PC-3 (cell line): ENCODE measurements around the gene GTF2F2. TPM values are rescaled to one million over a fixed set of nuclear protein-coding genes. Genes with fewer than 3 reads are reported as not detected.
A peak's percentile ranks its signal among the peaks of the same experiment; 100 is the strongest.
"Not testable (repeated sequence)": the region's sequence is repeated elsewhere in the genome, so short reads cannot be mapped to it uniquely, and the experiment has no call there.

Source experiments
- ATAC-seq: fragments of 200-7000 bp; cut with Tn5 transposase; 2 replicates; pipeline ENCODE4 v1.9.1; 2020; ENCODE audit warnings: mild to moderate bottlenecking, moderate library complexity
- BruUV-seq: library from RNA; stranded (reverse); fragments of 400-500 nt; replicated peaks from 2 replicates; lab custom pipeline; 2021; lab: Mats Ljungman, UMichigan
- CTCF ChIA-PET: fragments of 300-600 bp; sonication (Branson Sonifier 250); formaldehyde crosslinking; loops from one replicate; lab custom pipeline; 2022; ENCODE audit warnings: antibody characterized with exemption; lab: Charles Lee
- POLR2A ChIA-PET: fragments of 300-600 bp; sonication (Branson Sonifier 250); formaldehyde crosslinking; loops from one replicate; lab custom pipeline; 2022; ENCODE audit warnings: antibody characterized with exemption; ENCODE audit not compliant: unreplicated experiment; lab: Charles Lee
- DNase-seq: peaks from one replicate; pipeline ENCODE4 v3.0.0-alpha.2; 2015
- H2AFZ ChIP-seq: fragments of 300-600 bp; sonication (generic); 2 replicates; pipeline ENCODE4 v1.6.0; 2016; ENCODE audit warnings: antibody characterized with exemption, low read length
- H3F3A ChIP-seq: fragments of 300-600 bp; sonication (generic); one replicate; pipeline ENCODE4 v1.6.0; 2017; ENCODE audit warnings: antibody characterized with exemption, low read length, control low read depth, mild to moderate bottlenecking; ENCODE audit not compliant: unreplicated experiment
- H3K27ac ChIP-seq: fragments of 300-600 bp; sonication (generic); 2 replicates; pipeline ENCODE4 v1.5.1; 2016; ENCODE audit warnings: mild to moderate bottlenecking, low read length
- H3K27me3 ChIP-seq: fragments of 300-600 bp; sonication (generic); 2 replicates; pipeline ENCODE4 v1.6.1; 2016; ENCODE audit warnings: low read length, mixed read lengths
- H3K36me3 ChIP-seq: fragments of 300-600 bp; sonication (generic); 2 replicates; pipeline ENCODE4 v1.6.1; 2016; ENCODE audit warnings: low read depth, mixed run types, low read length, mixed read lengths
- H3K4me1 ChIP-seq: fragments of 300-600 bp; sonication (generic); 2 replicates; pipeline ENCODE4 v1.5.1; 2016; ENCODE audit warnings: low read length; ENCODE audit not compliant: insufficient read depth
- H3K4me2 ChIP-seq: fragments of 300-600 bp; sonication (generic); 2 replicates; pipeline ENCODE4 v1.6.0; 2016; ENCODE audit warnings: low read length
- H3K4me3 ChIP-seq: fragments of 300-600 bp; sonication (generic); 2 replicates; pipeline ENCODE4 v1.5.1; 2016; ENCODE audit warnings: mild to moderate bottlenecking, low read length, mixed read lengths
- H3K79me2 ChIP-seq: fragments of 300-600 bp; sonication (generic); 2 replicates; pipeline ENCODE4 v1.6.1; 2017; ENCODE audit warnings: low read length, mixed read lengths
- H3K9ac ChIP-seq: fragments of 300-600 bp; sonication (generic); 2 replicates; pipeline ENCODE4 v1.6.0; 2016; ENCODE audit warnings: mild to moderate bottlenecking, low read length
- H3K9me2 ChIP-seq: fragments of 300-600 bp; sonication (generic); replicated peaks from 2 replicates; pipeline ENCODE4 v1.6.1; 2016; ENCODE audit warnings: mixed run types, low read length, mixed read lengths
- H3K9me3 ChIP-seq: fragments of 300-600 bp; sonication (generic); 2 replicates; pipeline ENCODE4 v1.6.1; 2016; ENCODE audit warnings: low read length, mixed read lengths
- H4K20me1 ChIP-seq: fragments of 300-600 bp; sonication (generic); 2 replicates; pipeline ENCODE4 v1.6.1; 2016; ENCODE audit warnings: low read length, mixed read lengths
- EZH2 ChIP-seq: fragments of 300-600 bp; sonication (generic); IDR thresholded peaks from one replicate; pipeline ENCODE4 v1.6.1; 2017; ENCODE audit warnings: antibody characterized with exemption, mild to moderate bottlenecking, low read length; ENCODE audit not compliant: unreplicated experiment
- EZH2phosphoT487 ChIP-seq: fragments of 300-600 bp; sonication (generic); IDR thresholded peaks from 2 replicates; pipeline ENCODE4 v1.6.1; 2018; ENCODE audit warnings: mild to moderate bottlenecking, antibody characterized with exemption, low read length, borderline replicate concordance
- intact Hi-C: fragments of 100-400 bp; cut with micrococcal nuclease; formaldehyde crosslinking; loops from 2 replicates; pipeline ENCODE4 v1.9.0; 2023
- total RNA-seq: library from RNA; depleted of rRNA; stranded (reverse); fragments of >200 nt; gene quantifications from 2 replicates; pipeline ENCODE4 v1.2.3, GENCODE V29; 2014
- TF ChIP-seq, protein P1 (sequence below): fragments of 300-600 bp; sonication (generic); conservative IDR thresholded peaks from 2 replicates; pipeline ENCODE4 v1.5.1; 2017; ENCODE audit warnings: antibody characterized with exemption, low read depth, mild to moderate bottlenecking, low read length

Gene GTF2F2
- total RNA-seq, 1 experiment from 2014 or later: 28.3 TPM

DNA sequence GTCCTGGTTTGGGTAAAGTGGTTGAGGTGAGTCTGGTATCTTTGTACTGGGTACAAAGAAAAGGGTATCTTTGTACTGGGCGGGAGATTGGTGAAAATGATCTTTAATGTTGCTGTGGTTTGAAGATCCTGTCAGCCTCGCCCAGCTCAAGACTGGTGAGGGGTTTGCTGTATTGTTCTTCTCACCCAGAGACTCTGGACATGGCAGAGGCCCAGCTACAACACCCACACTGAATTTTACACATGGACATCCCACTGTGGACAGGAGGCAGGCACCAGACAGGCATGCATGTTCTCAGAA is 177.8 kb downstream of the GTF2F2 start:
- Histone ChIP-seq H4K20me1 (no peaks in the 10 kb centered on the region), H3K27ac (no peak overlapping the region)
- TF ChIP-seq EZH2 (no peak), EZH2phosphoT487 (no peak)
- TF ChIP-seq, protein P1, sequence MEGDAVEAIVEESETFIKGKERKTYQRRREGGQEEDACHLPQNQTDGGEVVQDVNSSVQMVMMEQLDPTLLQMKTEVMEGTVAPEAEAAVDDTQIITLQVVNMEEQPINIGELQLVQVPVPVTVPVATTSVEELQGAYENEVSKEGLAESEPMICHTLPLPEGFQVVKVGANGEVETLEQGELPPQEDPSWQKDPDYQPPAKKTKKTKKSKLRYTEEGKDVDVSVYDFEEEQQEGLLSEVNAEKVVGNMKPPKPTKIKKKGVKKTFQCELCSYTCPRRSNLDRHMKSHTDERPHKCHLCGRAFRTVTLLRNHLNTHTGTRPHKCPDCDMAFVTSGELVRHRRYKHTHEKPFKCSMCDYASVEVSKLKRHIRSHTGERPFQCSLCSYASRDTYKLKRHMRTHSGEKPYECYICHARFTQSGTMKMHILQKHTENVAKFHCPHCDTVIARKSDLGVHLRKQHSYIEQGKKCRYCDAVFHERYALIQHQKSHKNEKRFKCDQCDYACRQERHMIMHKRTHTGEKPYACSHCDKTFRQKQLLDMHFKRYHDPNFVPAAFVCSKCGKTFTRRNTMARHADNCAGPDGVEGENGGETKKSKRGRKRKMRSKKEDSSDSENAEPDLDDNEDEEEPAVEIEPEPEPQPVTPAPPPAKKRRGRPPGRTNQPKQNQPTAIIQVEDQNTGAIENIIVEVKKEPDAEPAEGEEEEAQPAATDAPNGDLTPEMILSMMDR: no peak

DNA sequence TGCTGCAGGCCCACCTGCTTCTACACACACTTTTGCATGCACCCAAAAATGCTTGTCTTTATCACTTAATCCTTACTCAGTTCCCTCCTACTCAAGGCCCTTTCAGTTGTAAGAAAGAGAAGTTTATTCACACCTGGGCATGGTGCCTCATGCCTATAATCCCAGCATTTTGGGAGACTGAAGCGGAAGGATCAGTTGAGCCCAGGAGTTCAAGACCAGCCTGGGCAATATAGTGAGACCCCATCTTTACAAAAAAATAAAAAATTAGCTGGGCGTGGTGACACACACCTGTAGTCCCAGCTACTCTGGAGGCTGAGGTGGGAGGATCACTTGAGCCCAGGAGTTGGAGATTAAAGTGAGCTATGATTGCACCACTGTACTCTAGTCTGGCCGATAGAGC is 178.2 kb downstream of the GTF2F2 start:
- H3K9me2 ChIP-seq, H3K4me3 ChIP-seq, H4K20me1 ChIP-seq, H2AFZ ChIP-seq, H3K4me1 ChIP-seq, H3K27ac ChIP-seq, H3K4me2 ChIP-seq, intact Hi-C loops, BruUV-seq, H3K27me3 ChIP-seq, H3K9ac ChIP-seq, H3F3A ChIP-seq, H3K79me2 ChIP-seq, H3K9me3 ChIP-seq, DNase-seq, POLR2A ChIA-PET, H3K36me3 ChIP-seq, ATAC-seq: not testable (repeated sequence)
- CTCF ChIA-PET: interaction anchor here (0.6 kb wide), 1 partner anchor 28 kb away, joined by 4 read pairs; no protein-coding TSS in a partner anchor

More for the DNA sequence above, 177.8 kb downstream of the GTF2F2 start:
- POLR2A ChIA-PET: no interaction called here
- Histone ChIP-seq H3F3A (no peaks in the 10 kb centered on the region), H3K9ac (no peak overlapping the region), H3K4me2 (no peak overlapping the region), H3K27me3 (no peaks in the 10 kb centered on the region), H3K79me2 (no peaks in the 10 kb centered on the region), H3K4me3 (no peak overlapping the region), H3K36me3 (no peaks in the 10 kb centered on the region), H3K4me1 (no peaks in the 10 kb centered on the region), H3K9me2 (no peaks in the 10 kb centered on the region), H3K9me3 (no peaks in the 10 kb centered on the region), H2AFZ (no peak overlapping the region)
- BruUV-seq: no TSS peak
- CTCF ChIA-PET: interaction anchor here (0.6 kb wide), 1 partner anchor 27 kb away, joined by 4 read pairs; no protein-coding TSS in a partner anchor
- intact Hi-C loops: no loop called here
- DNase-seq: no peak
- no peak for ATAC-seq

DNA sequence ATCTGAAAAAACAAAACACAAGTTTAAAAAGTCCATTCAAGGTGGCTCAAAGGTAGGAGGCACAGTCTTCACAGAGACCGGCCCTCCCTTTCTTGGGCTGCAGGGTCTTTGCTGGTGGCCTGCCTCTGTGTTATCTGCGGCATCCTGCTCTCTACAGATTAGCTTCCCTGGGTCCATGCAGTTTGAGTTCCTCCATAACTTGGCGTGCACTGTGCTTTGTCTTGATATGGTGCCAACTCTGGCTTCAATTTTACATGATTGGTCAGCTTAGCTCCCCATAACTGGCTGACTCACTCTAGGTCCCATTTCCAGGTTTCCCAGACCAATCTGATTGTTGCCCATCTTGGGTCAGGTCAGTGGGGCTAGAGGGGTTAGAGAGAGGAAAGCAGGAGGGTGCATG is 178.9 kb downstream of the GTF2F2 start:
- no peaks in the 10 kb centered on the region for H3K79me2 ChIP-seq
- POLR2A ChIA-PET: interaction anchor here (0.6 kb wide), 1 partner anchor 229 kb away, joined by 3 read pairs; no protein-coding TSS in a partner anchor
- no peaks in the 10 kb centered on the region for H3K9me2 ChIP-seq
- no peaks in the 10 kb centered on the region for H4K20me1 ChIP-seq
- H2AFZ ChIP-seq: no peak overlapping the region
- no peak for TF ChIP-seq EZH2phosphoT487
- TF ChIP-seq, protein P1: no peak
- no peak for TF ChIP-seq EZH2
- no peaks in the 10 kb centered on the region for H3K36me3 ChIP-seq
- CTCF ChIA-PET: no interaction called here
- no TSS peak for BruUV-seq
- no peak overlapping the region for H3K4me2 ChIP-seq
- H3K27ac ChIP-seq: no peak overlapping the region
- H3F3A ChIP-seq: no peaks in the 10 kb centered on the region
- H3K4me3 ChIP-seq: no peak overlapping the region
- H3K9ac ChIP-seq: no peak overlapping the region
- no peaks in the 10 kb centered on the region for H3K4me1 ChIP-seq
- intact Hi-C loops: no loop called here
- H3K9me3 ChIP-seq: no peaks in the 10 kb centered on the region
- ATAC-seq: no peak
- peak; percentile 16 for DNase-seq
- H3K27me3 ChIP-seq: no peaks in the 10 kb centered on the region
